Thoracic aorta (tissue), 2 donors: ENCODE results near the gene PFKFB4. TPM values are rescaled to one million over a fixed set of nuclear protein-coding genes. Genes with fewer than 3 reads are reported as not detected.

Experiments
- ATAC-seq: fragments of 150-250 bp; one replicate; pipeline ENCODE4 v1.8.0; 2017; ENCODE audit warnings: low read depth; ENCODE audit not compliant: insufficient number of reproducible peaks, low FRiP score
- DNase-seq: peaks from one replicate; pipeline ENCODE4 v3.0.0-alpha.2; 2020; ENCODE audit warnings: low spot score
- H3K27ac ChIP-seq, 2 donors: fragments of 200-600 bp; sonication (generic); 1 replicate in 1 of 2; 2 replicates in 1 of 2; pipeline ENCODE4 v1.5.1; 2016; ENCODE audit warnings: mild to moderate bottlenecking in 2 of 2, moderate library complexity in 2 of 2
- H3K27me3 ChIP-seq: fragments of 200-600 bp; sonication (generic); replicated peaks from 2 replicates; pipeline ENCODE4 v1.6.0; 2016; ENCODE audit warnings: mild to moderate bottlenecking; ENCODE audit not compliant: insufficient read depth
- H3K36me3 ChIP-seq: fragments of 200-600 bp; sonication (generic); one replicate; pipeline ENCODE4 v1.5.1; 2016
- H3K4me1 ChIP-seq, 2 donors: fragments of 200-600 bp; sonication (generic); 1 replicate in 1 of 2; 2 replicates in 1 of 2; pipeline versions ENCODE4 v1.5.1 to v1.6.0; 2016; ENCODE audit warnings: low read depth in 2 of 2, mild to moderate bottlenecking in 1 of 2; ENCODE audit not compliant: control insufficient read depth in 1 of 2
- H3K4me3 ChIP-seq: fragments of 200-600 bp; sonication (generic); 2 replicates; pipeline ENCODE4 v1.5.1; 2016; ENCODE audit warnings: mild to moderate bottlenecking
- H3K9me3 ChIP-seq: fragments of 200-600 bp; sonication (generic); 2 replicates; pipeline ENCODE4 v1.5.1; 2016
- total RNA-seq, 2 donors: library from RNA; depleted of rRNA; stranded (reverse); fragments of >200 nt; gene quantifications; one replicate each; pipeline versions ENCODE4 v1.1.0 to v1.2.3, GENCODE V29; 2016
- TF ChIP-seq, protein P1 (sequence below): fragments of 200-600 bp; sonication (generic); IDR thresholded peaks from one replicate; pipeline ENCODE4 v1.5.1; 2019; ENCODE audit warnings: antibody characterized with exemption

The PFKFB4 gene
- total RNA-seq, 2 donors from 2014 or later, result 3.7 to 8.5 TPM

DNA sequence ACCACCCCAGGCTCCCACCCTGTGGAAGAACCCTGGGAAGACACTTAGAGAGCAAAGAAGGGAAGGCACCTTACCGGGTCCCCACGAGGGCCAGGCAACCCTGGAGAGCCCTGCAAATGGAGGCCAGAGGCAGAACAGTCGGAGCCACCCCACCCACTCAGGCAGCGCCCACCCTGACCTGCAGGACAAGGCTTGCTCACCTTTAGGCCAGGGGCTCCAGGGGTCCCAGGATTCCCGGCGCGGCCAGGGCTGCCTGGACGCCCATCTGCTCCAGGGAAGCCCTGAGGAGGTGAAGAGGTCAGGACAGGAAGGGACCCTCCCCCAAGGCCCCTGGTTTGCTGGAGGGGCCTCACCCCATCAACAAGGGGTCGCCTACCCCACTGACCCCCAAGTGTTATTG lies 28.2 kb upstream of the PFKFB4 start:
- DNase-seq (no peak), ATAC-seq (no peak)
- Histone ChIP-seq H3K9me3 (no peaks in the 10 kb centered on the region), H3K27ac (no peak overlapping the region), H3K4me3 (no peak overlapping the region), H3K27me3 (no peaks in the 10 kb centered on the region), H3K4me1 (no peaks in the 10 kb centered on the region), H3K36me3 (no peaks in the 10 kb centered on the region)
- TF ChIP-seq, protein P1, sequence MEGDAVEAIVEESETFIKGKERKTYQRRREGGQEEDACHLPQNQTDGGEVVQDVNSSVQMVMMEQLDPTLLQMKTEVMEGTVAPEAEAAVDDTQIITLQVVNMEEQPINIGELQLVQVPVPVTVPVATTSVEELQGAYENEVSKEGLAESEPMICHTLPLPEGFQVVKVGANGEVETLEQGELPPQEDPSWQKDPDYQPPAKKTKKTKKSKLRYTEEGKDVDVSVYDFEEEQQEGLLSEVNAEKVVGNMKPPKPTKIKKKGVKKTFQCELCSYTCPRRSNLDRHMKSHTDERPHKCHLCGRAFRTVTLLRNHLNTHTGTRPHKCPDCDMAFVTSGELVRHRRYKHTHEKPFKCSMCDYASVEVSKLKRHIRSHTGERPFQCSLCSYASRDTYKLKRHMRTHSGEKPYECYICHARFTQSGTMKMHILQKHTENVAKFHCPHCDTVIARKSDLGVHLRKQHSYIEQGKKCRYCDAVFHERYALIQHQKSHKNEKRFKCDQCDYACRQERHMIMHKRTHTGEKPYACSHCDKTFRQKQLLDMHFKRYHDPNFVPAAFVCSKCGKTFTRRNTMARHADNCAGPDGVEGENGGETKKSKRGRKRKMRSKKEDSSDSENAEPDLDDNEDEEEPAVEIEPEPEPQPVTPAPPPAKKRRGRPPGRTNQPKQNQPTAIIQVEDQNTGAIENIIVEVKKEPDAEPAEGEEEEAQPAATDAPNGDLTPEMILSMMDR, result no peak

GRCh38 chr3:48581621-48582481 lies 25.2 kb upstream of the PFKFB4 start:
- Histone ChIP-seq H3K4me1 (no peaks in the 10 kb centered on the region), H3K27me3 (no peaks in the 10 kb centered on the region), H3K36me3 (no peaks in the 10 kb centered on the region), H3K27ac (no peak overlapping the region), H3K4me3 (no peak overlapping the region), H3K9me3 (no peaks in the 10 kb centered on the region)
- ATAC-seq (no peak), DNase-seq (no peak)
- TF ChIP-seq, protein P1, result no peak

GRCh38 chr3:48576647-48577046 lies 20.0 kb upstream of the PFKFB4 start:
- no peak overlapping the region for H3K4me3 ChIP-seq
- ATAC-seq (no peak), DNase-seq (no peak)
- no peaks in the 10 kb centered on the region for H3K4me1 ChIP-seq
- H3K9me3 ChIP-seq, result no peaks in the 10 kb centered on the region
- TF ChIP-seq, protein P1, result no peak
- H3K27ac ChIP-seq, result no peak overlapping the region
- no peaks in the 10 kb centered on the region for H3K27me3 ChIP-seq
- no peaks in the 10 kb centered on the region for H3K36me3 ChIP-seq

DNA sequence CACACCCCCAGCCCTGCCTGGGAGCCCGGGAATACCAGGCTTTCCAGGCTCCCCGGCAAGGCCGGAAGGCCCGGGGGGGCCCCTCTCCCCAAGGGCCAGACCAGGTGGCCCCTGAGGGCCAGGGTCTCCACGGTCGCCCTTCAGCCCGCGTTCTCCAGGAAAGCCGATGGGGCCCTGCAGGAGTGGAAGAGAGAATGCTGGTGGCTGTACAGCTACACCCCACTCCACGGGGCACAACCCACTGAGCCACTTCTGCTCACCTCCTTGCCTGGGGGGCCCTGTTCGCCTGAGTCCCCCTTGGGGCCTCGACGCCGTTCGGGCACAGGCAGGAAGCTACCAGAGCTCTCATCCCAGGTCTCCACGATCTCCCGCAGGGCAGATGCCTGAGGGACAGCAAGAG lies 18.8 kb upstream of the PFKFB4 start:
- TF ChIP-seq, protein P1, result no peak
- Histone ChIP-seq H3K27ac (no peak overlapping the region), H3K4me3 (no peak overlapping the region), H3K36me3 (no peaks in the 10 kb centered on the region), H3K27me3 (no peaks in the 10 kb centered on the region), H3K9me3 (no peaks in the 10 kb centered on the region), H3K4me1 (no peaks in the 10 kb centered on the region)
- DNase-seq (no peak), ATAC-seq (no peak)

GRCh38 chr3:48573973-48574585 lies 17.5 kb upstream of the PFKFB4 start:
- no peaks in the 10 kb centered on the region for H3K27me3 ChIP-seq
- TF ChIP-seq, protein P1, result no peak
- no peak for DNase-seq
- no peak overlapping the region for H3K27ac ChIP-seq
- H3K4me1 ChIP-seq, result no peaks in the 10 kb centered on the region
- ATAC-seq, result no peak
- no peak overlapping the region for H3K4me3 ChIP-seq
- H3K9me3 ChIP-seq, result no peaks in the 10 kb centered on the region
- no peaks in the 10 kb centered on the region for H3K36me3 ChIP-seq
